Measurements from ENCODE around the gene PLEKHH1.
"Not testable (repeated sequence)": the region's sequence is repeated elsewhere in the genome, so short reads cannot be mapped to it uniquely, and the experiment has no call there.

The PLEKHH1 gene

DNA sequence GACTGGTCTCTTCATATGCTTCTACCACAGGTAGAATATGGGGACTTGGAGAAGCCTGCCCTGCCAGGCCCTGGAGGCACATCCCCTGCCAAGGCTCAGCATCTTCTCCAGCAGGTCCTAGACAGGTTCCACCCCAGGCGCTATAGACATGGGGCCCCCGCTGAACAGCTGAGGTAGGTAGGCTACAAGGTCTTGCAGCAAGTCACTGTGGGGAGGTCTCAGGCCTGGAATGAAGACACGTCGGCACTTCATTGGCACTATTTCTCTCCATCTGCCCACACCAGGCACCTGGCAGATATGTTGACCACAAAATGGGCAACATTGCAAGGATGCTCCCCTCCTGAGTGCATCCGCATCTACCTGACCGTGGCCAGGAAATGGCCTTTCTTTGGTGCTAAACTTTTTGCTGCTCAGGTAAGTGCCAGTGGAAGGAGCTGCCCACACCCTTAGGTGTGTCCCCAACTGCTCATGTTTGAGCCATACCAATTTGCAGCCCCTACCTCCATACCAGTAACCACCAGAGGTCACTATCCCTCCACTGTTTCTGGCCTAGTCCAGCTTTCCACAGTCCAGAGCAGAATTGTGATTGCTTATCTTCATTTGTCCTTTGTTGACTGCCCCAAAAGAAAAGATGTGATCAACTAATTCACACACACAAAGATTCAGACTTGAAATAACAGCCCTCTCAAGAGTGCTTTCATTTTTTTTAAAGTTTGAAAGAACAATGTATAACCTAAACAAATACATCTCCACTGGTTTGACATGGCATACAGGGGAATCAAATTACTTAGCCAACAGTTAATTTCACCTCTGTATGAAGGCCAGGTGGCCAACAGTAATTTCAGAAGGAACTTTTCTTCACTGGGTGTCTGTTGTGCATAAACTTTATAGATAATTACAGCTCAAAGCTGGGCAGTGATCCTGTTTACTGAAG, 50.9 kb downstream of the PLEKHH1 start:
- no peak for DNase-seq (ENCODE audit: low read depth)

DNA sequence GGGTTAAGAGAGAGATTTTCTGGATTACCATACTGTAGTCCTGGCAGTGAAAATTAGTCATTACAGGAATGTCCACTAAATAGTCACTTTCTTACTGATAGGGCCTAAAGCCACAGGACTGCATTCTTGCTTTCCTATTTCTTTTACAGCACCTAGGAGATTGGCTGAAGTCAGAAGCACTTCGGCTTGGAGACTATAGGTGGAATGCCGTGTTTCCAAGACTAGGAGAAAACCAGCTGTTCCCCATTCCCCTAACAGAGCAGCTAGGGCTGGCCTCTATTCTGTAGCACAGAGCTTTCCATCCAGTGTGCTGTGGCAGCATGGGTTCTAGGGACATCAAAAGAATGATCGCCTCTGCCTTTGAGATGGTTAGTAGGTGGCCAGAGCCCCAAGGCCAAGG, 51.9 kb downstream of the PLEKHH1 start:
- no peak for DNase-seq (ENCODE audit: low read depth)

DNA sequence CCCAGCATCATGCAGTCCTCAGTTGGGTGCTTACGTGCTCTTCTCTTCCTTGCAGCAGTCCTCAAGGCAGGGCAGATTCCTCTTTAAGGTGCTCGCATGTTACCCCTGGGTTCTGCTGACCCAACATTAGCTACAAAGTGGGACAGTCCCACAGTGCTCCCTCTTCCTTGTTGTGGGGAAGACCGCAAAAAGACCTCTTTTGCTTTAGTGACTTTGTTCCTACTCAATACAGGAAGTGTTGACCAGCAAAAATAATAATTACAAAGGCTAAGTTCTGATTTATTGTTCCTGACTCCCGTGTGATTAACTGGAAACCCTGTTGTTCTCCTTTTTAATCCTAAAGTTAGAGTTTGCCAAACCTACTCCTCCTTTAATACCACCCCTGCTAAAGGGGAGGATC, 53.3 kb downstream of the PLEKHH1 start:
- DNase-seq (ENCODE audit: low read depth), result no peak

DNA sequence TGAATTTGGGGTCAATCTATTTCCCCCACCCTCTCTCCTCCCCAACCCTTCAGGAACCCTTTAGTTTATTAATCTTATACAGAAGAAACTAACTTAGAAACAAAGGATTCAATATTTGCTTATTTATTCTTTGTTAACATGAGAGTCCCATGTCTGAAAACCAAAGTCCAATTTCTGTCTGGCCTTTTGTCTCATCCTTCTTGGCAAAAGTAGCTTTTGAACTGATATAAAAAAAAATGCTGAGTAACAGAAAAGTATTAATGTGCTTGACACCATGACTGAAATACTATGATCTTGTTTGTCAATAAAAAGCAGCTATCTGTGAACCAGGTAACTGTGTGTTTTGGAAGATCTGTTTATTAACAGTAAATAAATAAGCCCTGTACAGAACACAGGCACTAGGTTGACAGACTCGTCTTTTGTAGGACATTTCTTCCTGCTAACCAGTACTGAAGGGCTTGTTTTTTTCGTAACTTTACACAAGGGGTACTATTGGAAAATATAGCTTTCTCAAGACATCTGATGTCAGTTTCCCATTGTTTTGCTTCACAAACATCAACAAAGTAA, 56.2 kb downstream of the PLEKHH1 start:
- no peak for DNase-seq (ENCODE audit: low read depth)

DNA sequence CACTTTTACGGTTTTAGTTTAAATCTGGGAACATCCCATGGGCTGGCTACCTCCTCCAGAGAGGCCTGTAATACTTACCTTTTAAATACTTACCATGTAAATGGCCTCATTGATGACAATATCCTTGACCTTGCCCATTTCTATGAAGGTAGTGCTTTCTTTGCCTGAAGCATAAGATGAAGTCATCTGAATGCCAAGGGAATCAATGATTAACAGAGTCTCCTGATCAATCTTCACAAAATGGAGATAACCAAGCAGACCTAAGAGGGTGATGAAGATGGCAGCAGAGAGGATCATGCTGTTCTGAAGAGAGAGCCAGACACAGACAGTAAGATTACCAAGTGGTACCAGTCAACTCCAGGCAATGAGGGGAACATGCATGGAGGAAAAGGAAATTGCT, 60.6 kb downstream of the PLEKHH1 start:
- DNase-seq (ENCODE audit: low read depth), result not testable (repeated sequence)

DNA sequence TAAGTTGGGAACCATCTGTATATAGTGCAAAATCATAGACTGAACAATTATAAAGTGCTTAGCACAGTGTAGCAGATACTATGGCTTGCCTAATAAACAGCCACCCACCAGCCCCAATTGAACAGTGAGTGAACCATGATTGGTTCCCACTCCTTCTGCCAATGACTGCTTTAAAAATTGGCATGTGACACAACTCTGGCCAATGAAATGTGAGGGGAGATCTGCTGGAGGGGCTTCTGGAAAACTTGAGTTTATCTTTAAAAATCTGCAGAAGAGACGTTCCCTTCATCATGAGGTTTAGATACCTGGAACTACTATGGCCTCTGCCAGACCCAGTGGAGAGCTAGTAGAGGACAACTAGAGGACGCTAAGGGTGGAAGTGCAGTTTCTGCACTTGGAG, 62.3 kb downstream of the PLEKHH1 start:
- no peak for DNase-seq (ENCODE audit: low read depth)

DNA sequence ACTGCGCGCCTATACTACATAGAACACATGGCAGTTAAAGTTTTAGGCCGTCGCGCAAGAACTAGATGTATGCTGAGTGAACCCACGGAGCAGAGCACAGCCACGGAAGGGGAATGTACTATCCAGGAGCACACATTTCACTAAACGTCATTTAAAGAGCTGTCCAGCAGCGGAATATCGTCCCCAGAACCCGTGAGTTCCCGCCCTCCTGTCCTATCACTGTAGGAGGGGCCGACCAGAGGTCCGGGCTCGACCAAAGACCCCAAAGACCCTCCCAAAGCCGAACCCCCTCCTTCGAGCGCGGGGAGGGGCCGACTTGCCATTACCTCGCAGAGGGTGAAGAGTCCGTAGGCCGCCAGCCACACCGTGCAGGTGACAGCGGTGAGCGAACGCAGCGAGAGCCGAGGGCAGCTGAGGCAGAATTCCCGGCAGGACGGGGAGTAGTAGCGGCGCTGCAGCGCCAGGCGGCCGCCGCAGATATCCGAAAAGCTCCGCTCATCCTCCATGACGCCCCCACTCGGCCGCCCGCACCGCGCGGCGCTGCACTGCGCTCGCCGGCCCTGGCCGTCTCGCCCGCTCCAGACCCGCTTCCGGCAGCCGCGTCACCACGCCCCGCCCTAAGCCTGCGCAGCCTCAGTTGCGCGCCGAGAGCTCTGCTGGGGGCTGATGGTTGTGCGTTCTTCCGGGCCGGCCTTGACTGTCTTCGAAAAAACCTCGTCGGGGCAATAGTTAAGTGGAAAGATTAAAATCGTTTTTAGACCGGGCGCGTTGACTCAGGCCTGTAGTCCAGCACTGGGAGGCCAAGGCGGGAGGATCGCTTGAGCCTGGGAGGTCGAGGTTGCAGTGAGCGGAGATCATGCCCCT, 66.8 kb downstream of the PLEKHH1 start, which contains the start of gene PIGH:
TSS of gene PIGH (minus strand) at position 571 of the 864 bp plus-strand sequence. CDS start at position 506, 65 bp downstream.
- DNase-seq (ENCODE audit: low read depth), result peak; percentile 92

DNA sequence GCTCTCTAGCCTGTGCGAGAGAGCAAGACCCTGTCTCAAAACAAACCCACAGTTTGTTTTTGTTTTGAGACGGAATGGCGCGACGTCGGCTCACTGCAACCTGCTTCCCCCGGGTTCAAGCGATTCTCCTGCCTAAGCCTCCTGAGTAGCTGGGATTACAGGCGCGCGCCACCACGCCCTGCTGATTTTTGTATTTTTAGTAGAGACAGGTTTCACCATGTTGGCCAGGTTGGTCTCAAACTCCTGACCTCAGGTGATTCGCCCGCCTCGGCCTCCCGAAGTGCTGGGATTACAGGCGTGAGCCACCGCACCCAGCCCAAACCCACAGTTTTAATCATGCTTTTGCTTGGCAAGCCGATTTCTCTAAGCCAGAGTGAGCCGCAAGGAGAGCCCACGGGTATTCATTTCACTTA, 67.5 kb downstream of the PLEKHH1 start:
- not testable (repeated sequence) for DNase-seq (ENCODE audit: low read depth)

DNA sequence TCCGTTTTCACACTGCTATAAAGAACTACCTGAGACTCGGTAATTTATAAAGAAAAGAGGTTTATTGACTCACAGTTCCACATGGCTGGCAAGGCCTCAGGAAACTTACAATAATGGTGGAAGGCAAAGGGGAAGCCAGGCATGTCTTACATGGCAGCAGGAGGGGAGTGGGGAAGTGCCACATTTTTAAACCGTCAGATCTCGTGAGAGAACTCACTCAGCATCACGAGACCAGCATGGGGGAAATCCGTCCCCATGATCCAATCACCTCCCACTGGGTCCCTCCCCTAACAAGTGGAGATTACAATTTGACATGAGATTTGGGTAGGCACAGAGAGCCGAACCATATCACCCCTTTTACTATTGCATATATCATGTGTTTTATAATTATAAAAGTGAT, 69.0 kb downstream of the PLEKHH1 start:
- no peak for DNase-seq (ENCODE audit: low read depth)

DNA sequence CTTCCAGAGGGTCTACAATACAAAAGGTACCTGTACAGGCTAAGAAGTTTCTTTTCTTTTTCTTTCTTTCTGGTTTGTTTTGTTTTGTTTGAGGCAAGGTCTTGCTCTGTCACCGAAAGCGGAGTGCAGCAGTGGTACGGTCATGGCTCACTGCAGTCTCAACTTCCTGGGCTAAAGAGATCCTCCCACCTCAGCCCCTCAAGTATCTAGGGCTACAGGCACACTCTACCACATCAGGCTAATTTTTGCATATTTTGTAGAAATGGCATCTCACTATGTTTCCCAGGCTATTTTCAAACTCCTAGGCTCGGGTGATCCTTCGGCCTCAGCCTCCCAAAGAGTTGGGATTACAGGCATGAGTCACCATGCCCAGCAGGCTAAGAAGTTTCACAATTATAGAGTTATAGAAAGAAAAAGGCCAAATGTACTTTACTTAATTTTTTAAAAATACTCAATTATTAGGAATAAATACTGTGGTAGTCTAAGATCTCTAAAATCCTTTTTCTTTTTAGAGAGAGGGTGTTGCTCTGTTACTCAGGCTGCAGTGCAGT, 70.0 kb downstream of the PLEKHH1 start:
- no peak for DNase-seq (ENCODE audit: low read depth)

DNA sequence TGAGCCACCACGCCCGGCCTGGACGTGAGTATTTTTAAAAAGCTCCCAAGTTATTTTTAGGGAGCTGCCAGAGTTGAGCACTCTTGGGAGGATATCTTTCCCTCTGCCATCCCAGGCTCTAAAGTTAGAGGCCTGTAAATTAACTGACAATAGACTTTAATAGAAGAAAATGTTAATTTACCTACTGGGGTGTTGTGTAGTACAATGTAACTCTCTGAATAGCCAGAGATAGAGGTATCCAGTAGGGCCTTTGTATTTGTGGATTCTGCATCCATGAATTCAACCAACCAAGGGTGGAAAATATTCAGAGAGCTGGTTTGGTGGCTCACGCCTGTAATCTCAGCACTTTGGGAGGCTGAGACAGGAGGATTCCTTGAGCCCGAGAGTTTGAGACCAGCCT, 74.6 kb downstream of the PLEKHH1 start:
- DNase-seq (ENCODE audit: low read depth), result no peak

DNA sequence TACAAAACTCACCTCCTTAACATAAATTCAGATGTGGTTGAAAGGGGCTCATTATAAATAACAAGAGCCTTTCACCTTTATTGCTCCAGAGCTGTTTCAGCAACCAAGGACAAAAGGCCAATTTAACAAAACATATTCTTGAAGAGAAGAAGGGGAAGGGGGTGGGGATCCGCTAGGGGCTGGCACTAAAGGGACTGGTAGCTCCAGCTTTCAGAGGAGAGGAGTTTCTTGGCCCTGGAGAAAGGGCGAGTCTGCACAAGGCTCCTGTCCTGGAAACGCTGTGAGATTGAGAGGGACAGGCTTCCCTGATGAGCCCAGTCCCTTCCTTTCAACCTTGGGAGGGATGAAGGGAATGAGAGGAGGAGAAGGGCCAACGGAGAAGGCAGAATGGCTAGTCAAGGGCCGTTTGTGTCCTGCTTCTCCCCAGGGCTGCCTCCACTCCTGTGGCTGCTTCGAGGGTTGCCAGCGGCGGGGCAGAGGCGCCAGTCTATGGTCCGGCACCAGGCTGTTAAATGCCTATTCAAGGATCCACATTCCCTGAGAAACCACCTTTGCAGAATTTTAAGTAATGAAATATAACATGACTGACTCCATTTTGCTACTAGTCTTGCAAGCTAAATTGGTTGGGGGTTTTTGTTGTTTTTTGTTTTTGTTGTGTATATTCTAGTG, 76.7 kb downstream of the PLEKHH1 start:
- DNase-seq (ENCODE audit: low read depth), result no peak

DNA sequence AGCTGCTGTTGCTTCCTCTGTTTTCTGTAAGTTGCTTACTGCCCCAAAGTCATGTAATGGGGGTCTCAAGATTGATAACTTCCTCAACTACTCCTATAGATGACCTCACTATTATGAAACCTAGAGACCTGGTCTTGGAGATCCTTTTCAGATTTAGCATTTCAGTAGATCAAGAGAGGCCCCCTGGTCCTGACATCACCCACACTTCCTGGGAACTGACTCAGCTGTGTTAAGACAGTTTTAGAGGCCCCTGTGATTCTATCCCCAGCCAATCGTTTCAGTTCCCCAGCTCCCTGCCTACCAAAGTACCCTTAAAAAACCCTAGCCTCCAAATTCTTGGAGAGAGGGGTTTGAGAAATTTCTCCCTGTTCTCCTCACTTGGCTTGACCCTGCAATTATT, 77.4 kb downstream of the PLEKHH1 start:
- no peak for DNase-seq (ENCODE audit: low read depth)

DNA sequence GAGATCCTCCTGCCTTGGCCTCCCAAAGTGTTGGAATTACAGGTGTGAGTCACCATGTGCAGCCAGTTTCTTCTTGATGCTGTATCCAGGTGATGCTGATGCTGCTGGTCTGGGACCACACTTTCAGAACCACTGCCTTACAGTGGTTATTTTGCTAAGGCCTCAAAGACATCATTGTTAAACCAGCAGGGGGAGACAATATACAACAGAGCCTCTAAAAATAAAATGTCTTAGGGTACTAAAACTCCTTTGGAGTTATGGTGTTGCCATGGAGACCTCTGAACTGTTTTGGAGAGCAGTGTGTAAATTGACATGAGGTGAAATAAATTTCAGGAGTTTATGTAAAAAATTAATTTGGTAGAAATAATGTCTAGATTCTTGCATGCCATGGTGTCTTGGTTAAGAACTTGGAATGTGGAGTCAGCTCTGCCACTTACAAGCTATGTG, 85.5 kb downstream of the PLEKHH1 start:
- DNase-seq (ENCODE audit: low read depth), result no peak

DNA sequence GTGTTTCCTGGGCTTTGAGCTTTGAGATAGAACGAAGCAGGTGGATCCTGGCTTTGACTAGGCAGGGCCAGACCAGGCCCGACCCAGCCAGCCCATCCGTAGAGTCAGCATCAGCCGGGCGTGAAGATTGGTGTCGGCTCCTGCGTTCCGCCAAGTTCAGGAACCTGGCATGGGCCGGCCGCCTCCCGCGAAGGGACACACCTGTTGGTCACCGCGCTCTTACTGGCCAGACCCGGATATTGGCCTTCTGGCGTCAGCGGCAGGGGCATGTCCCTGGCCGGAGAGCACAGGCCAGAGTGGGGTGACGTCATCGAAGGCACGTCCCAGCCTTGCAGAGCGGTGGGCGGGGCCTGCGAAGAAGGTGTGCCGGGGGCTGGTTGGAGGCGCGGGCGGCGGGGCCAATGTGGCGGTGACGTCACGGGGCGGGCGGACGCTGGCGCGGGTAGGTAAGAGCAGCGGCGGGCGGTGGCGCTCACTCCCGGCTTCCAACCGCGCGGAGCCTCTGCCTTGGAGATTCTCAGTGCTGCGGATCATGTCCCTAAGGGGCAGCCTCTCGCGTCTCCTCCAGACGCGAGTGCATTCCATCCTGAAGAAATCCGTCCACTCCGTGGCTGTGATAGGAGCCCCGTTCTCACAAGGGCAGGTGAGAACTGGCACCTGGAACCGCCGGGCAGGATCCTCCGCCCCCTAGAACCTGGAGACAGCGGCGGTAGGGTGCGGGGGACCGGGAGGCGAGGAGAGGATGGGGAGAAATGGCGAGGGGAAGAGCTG, 86.5 kb downstream of the PLEKHH1 start, which contains the start of gene ARG2:
TSS of gene ARG2 (plus strand) at position 475 of the 771 bp plus-strand sequence. CDS start at position 533, 58 bp downstream.
- peak; percentile 95 for DNase-seq (ENCODE audit: low read depth)

DNA sequence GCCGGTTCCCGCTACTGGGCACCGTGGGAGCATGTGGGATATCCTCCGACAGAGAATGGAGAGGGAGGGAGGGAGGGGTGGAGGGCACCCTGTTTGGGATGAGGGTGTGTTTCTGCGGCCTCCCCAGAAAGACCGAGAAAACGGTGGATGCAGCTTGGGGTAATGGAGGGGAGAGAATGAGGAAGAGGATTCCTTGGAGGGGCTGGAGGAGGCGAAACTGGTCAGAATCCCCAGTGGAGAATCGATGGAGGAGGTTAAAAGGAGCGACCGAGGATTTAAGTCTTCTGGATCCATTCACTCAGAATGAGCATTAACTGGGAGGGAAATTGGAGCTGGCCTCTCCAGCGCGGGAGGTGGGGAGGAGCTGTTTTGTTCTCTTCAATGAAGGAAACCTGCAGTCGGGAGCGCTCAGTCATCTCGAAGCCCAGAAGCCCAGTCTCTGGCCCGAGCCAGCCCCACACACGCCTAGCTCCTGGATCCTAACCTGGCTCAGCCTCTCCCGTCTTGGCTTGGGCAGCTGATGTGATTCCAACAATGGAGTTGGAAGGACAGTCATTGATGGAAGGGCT, 87.2 kb downstream of the PLEKHH1 start:
- DNase-seq (ENCODE audit: low read depth), result no peak

DNA sequence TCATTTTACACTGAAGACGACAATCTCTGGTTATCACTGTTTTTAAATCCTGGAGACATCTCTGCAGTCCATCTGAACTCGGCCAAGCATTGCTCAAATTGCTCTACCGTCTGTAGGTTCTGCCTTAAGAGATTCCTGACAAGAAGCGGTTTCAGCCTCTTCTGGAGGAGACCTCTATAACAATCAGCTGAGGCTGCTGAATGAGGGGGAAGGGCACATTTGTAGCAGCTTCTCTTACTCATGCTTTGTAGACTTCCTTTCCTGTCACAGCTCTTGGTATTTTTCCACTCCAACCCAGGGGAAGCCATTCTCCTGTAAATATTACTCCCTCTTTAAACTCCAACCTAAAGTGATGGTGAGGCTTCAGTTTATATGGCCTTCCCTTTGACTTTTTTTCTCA, 89.6 kb downstream of the PLEKHH1 start:
- DNase-seq (ENCODE audit: low read depth), result no peak

DNA sequence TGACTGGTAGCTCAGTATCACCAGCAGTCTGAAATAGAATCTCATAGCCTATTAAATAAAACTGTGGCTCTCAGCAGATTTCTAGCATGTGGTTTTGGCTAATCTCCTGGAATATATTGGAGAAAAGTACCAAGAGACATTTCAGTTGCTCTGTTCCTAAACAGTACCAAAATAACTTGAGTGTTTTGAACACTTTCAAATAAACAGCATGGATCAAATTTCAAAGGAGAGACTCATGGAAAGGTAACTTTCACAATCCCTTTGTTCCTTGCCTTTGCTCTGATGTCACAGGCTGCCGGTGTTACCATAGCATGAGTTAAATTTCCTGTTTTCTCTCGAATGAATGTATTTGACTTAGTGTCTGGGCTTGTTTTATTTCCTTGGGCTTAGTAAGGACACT, 90.0 kb downstream of the PLEKHH1 start:
- no peak for DNase-seq (ENCODE audit: low read depth)

DNA sequence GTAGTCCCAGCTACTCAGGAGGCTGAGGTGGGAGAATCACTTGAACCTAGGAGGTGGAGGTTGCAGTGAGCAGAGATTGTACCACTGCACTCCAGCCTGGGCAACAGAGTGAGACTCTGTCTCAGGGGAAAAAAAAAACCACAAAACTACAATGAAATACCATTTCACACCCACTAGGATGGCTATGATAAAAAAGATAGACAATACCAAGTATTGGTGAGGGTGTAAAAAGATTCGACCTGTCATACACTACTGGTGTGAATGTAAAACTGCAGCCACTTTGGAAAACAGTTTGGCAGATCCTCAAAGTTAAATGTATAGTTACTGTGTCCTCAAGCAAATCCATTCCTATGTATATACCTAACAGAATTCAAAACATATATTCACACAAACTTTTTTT, 93.0 kb downstream of the PLEKHH1 start:
- not testable (repeated sequence) for DNase-seq (ENCODE audit: low read depth)

DNA sequence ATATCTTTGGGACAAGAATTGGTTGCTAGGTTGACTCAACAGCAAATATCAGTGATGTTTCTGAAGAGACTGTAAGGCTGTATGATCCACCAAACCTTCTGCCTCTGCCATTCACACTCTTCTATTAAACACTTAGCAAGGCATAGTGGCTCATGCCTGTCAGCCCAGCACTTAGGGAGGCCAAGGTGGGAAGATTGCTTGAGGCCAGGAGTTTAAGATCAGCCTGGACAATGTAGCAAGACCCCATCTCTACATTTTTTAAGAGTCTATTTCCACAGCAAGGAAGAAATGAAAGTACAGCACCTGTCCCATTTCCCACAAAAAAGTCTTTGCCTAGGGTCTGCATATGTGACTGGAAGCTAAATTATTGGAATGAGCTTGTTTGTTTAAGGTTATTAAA, 94.4 kb downstream of the PLEKHH1 start:
- no peak for DNase-seq (ENCODE audit: low read depth)

All from activated T-helper 1 cell treated with Interleukin-2 at 50 U/mL for 16 hours (primary cell).